ENCODE measurements around the gene SCTR. TPM values are rescaled to one million over a fixed set of nuclear protein-coding genes. Genes with fewer than 3 reads are reported as not detected.

SCTR gene
- total RNA-seq, 2 experiments from 2014 or later, result not detected

GRCh38 chr2:119428488-119429224 lies 95.6 kb downstream of the SCTR start:
- Mint-ChIP-seq H3K4me1 (peaks cover 2% of the 10 kb centered on the region), H3K27me3 (peaks cover 56% of the 10 kb centered on the region), H3K9me3 (no peaks in the 10 kb centered on the region), H3K27ac (no peak overlapping the region), H3K4me3 (no peak overlapping the region), H3K36me3 (no peaks in the 10 kb centered on the region)
- no peak for DNase-seq

DNA sequence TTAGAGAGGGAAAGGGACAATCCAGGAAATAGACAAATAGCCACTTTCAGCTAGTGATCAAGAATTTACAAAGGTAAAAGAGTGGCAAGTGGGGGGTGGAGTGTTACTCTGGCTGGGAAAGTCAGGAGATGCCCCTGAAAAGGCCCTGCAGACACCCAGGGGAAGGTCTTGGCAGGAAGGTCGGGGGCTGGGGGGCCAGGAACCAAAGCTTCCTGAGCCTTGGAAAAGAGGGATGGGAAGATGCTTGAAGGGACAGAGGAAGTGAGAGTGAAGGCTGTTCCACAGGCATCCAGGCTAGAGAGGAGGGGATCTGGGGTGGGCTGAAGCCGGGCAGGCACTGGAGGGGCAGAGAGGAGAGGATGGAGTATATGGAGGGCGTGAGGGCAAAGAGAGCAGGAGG lies 96.5 kb downstream of the SCTR start:
- peaks cover 2% of the 10 kb centered on the region for H3K4me1 Mint-ChIP-seq
- no peak for DNase-seq
- no peaks in the 10 kb centered on the region for H3K36me3 Mint-ChIP-seq
- peaks cover 48% of the 10 kb centered on the region for H3K27me3 Mint-ChIP-seq
- no peak overlapping the region for H3K27ac Mint-ChIP-seq
- H3K9me3 Mint-ChIP-seq, result no peaks in the 10 kb centered on the region
- no peak overlapping the region for H3K4me3 Mint-ChIP-seq

GRCh38 chr2:119426801-119427395 lies 97.4 kb downstream of the SCTR start:
- Mint-ChIP-seq H3K27me3 (peaks cover 40% of the 10 kb centered on the region), H3K27ac (no peak overlapping the region), H3K4me1 (no peaks in the 10 kb centered on the region), H3K4me3 (no peak overlapping the region), H3K36me3 (no peaks in the 10 kb centered on the region), H3K9me3 (peaks cover 1% of the 10 kb centered on the region)
- DNase-seq, result no peak

DNA sequence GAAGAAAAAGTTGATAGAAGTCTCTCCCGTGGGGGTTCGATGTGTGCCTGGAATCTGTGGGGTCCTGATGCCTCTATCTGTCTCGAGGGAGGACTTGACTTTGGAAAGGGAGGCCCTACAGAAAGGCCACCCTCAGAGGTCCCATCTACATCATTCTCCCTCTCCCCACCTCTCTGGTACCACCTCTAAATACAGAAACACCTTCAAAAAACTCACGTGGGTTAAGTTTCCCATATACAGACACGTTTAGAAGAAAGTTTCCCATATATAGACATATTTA lies 97.9 kb downstream of the SCTR start:
- H3K36me3 Mint-ChIP-seq, result no peaks in the 10 kb centered on the region
- no peak overlapping the region for H3K4me3 Mint-ChIP-seq
- peaks cover 40% of the 10 kb centered on the region for H3K27me3 Mint-ChIP-seq
- peaks cover 5% of the 10 kb centered on the region for H3K9me3 Mint-ChIP-seq
- no peaks in the 10 kb centered on the region for H3K4me1 Mint-ChIP-seq
- DNase-seq, result no peak
- no peak overlapping the region for H3K27ac Mint-ChIP-seq

- Mint-ChIP-seq H3K9me3 (peaks cover 5% of the 10 kb centered on the region), H3K4me3 (no peak overlapping the region), H3K36me3 (no peaks in the 10 kb centered on the region), H3K27me3 (peaks cover 38% of the 10 kb centered on the region), H3K4me1 (no peaks in the 10 kb centered on the region), H3K27ac (no peak overlapping the region)
- DNase-seq, result no peak
Measured at GRCh38 chr2:119425620-119426395, 98.5 kb downstream of the SCTR start.

- no peak overlapping the region for H3K27ac Mint-ChIP-seq
- H3K27me3 Mint-ChIP-seq, result peaks cover 30% of the 10 kb centered on the region
- H3K4me3 Mint-ChIP-seq, result no peak overlapping the region
- H3K36me3 Mint-ChIP-seq, result no peaks in the 10 kb centered on the region
- DNase-seq, result no peak
- H3K9me3 Mint-ChIP-seq, result peaks cover 5% of the 10 kb centered on the region
- no peaks in the 10 kb centered on the region for H3K4me1 Mint-ChIP-seq
Measured at GRCh38 chr2:119425119-119425405, 99.2 kb downstream of the SCTR start.

GRCh38 chr2:119424284-119425118 lies 99.8 kb downstream of the SCTR start:
- H3K36me3 Mint-ChIP-seq, result no peaks in the 10 kb centered on the region
- no peak overlapping the region for H3K4me3 Mint-ChIP-seq
- peaks cover 5% of the 10 kb centered on the region for H3K9me3 Mint-ChIP-seq
- no peaks in the 10 kb centered on the region for H3K4me1 Mint-ChIP-seq
- no peak for DNase-seq
- no peak overlapping the region for H3K27ac Mint-ChIP-seq
- H3K27me3 Mint-ChIP-seq, result peaks cover 34% of the 10 kb centered on the region

GRCh38 chr2:119423811-119424210 lies 100.5 kb downstream of the SCTR start:
- H3K9me3 Mint-ChIP-seq, result peaks cover 5% of the 10 kb centered on the region
- DNase-seq, result no peak
- no peaks in the 10 kb centered on the region for H3K36me3 Mint-ChIP-seq
- H3K4me1 Mint-ChIP-seq, result no peaks in the 10 kb centered on the region
- H3K4me3 Mint-ChIP-seq, result no peak overlapping the region
- H3K27ac Mint-ChIP-seq, result no peak overlapping the region
- peaks cover 29% of the 10 kb centered on the region for H3K27me3 Mint-ChIP-seq

DNA sequence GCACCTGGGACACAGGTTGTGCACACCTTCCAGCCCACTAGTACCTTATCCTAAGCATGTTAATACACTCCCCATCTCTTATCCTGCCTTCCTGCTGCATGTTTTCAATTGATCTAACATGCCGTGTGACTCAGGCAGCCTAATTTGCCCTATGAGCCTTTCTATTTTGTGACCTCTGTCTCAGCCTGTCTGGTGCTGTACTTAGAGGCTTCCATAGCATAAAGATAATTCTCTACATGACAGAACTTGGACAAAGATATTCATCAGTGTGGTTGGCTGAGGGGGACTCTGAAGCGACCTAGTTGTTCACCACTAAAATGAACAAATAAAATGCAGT lies 101.2 kb downstream of the SCTR start:
- Mint-ChIP-seq H3K4me1 (no peaks in the 10 kb centered on the region), H3K9me3 (peaks cover 5% of the 10 kb centered on the region), H3K27ac (no peak overlapping the region), H3K4me3 (no peak overlapping the region), H3K27me3 (peaks cover 22% of the 10 kb centered on the region), H3K36me3 (no peaks in the 10 kb centered on the region)
- DNase-seq, result no peak

DNA sequence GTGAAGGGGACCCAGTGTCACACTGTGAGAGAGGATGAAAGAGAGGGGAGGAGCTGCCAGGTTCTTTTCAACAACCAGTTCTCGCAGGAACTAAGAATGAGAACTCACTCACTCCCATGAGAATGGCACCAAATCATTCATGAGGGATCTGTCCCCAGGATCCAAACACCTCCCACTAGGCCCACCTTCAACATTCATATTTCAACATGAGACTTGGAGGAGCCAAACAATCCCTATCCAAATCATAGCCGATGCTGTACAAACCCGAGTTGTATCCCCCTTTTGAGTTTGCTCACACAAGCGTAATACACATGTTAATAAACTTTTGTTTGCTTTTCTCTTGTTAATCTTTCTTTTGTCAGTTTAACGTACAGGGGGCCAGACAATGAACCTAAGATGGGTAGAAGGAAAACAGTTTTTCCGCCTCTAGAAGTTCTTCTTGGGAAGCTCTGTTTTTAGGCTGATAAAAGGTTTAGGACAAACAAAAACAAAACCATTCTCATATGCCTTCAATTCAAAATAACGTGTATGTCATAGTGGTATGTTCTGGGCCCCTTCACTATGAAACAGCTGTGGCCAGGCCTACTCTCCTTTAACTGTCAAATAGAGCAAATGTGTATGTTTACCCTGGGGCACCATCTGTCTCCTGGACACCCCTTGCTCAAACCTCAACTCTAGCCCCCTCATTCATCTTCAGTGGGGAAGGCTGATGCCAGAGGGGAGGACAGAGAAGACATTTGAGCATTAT lies 101.7 kb downstream of the SCTR start:
- H3K4me3 Mint-ChIP-seq, result no peak overlapping the region
- DNase-seq, result no peak
- H3K4me1 Mint-ChIP-seq, result no peaks in the 10 kb centered on the region
- peaks cover 5% of the 10 kb centered on the region for H3K9me3 Mint-ChIP-seq
- H3K27me3 Mint-ChIP-seq, result peaks cover 17% of the 10 kb centered on the region
- no peak overlapping the region for H3K27ac Mint-ChIP-seq
- H3K36me3 Mint-ChIP-seq, result no peaks in the 10 kb centered on the region

DNA sequence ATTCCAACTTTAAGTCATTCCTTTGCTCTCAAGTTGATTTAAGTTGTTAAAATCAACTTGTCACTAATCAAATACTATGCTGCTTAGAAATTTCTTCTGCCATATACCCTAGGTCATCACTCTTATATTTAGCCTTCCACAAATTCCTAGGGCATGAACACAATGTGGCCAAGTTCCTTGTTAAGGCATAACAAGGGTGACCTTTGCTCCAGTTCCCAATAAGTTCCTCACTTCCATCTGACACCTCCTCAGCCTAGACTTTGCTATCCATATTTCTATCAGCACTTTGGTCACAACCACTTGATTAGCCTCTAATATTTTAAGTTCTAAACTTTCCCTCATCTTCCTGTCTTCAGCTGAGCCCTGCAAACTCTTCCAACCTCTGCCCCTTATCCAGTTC lies 102.5 kb downstream of the SCTR start:
- H3K4me1 Mint-ChIP-seq, result no peaks in the 10 kb centered on the region

DNA sequence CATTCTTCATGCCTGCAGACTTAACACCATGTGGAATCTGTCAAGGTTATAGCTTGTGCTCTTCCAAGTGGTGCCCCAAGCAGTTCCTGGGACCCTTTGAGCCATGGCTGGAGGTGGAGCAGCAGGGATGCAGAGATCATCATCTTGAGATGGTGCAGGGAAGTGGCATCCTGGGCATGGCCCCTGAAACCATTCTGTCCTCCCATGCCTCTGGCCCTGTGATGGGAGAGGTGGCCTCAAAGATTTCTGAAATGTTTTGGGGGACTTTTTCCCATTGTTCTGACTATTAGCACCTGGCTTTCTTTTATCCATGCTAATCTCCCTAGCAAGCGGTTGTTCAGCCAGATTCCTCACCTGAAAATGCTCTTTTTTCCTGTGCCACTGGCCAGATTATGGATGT lies 103.0 kb downstream of the SCTR start:
- no peak for DNase-seq
- H3K36me3 Mint-ChIP-seq, result no peaks in the 10 kb centered on the region
- no peaks in the 10 kb centered on the region for H3K4me1 Mint-ChIP-seq
- no peak overlapping the region for H3K4me3 Mint-ChIP-seq
- H3K27me3 Mint-ChIP-seq, result peaks cover 10% of the 10 kb centered on the region
- H3K27ac Mint-ChIP-seq, result no peak overlapping the region
- peaks cover 5% of the 10 kb centered on the region for H3K9me3 Mint-ChIP-seq

More for the DNA sequence above, 102.5 kb downstream of the SCTR start:
- no peaks in the 10 kb centered on the region for H3K36me3 Mint-ChIP-seq
- DNase-seq, result no peak
- H3K27ac Mint-ChIP-seq, result no peak overlapping the region
- no peak overlapping the region for H3K4me3 Mint-ChIP-seq
- H3K27me3 Mint-ChIP-seq, result peaks cover 14% of the 10 kb centered on the region
- H3K9me3 Mint-ChIP-seq, result peaks cover 5% of the 10 kb centered on the region

GRCh38 chr2:119419803-119420508 lies 104.3 kb downstream of the SCTR start:
- Mint-ChIP-seq H3K36me3 (no peaks in the 10 kb centered on the region), H3K27ac (no peak overlapping the region), H3K4me1 (no peaks in the 10 kb centered on the region), H3K4me3 (no peak overlapping the region), H3K9me3 (peaks cover 5% of the 10 kb centered on the region), H3K27me3 (peaks cover 10% of the 10 kb centered on the region)
- DNase-seq, result no peak

DNA sequence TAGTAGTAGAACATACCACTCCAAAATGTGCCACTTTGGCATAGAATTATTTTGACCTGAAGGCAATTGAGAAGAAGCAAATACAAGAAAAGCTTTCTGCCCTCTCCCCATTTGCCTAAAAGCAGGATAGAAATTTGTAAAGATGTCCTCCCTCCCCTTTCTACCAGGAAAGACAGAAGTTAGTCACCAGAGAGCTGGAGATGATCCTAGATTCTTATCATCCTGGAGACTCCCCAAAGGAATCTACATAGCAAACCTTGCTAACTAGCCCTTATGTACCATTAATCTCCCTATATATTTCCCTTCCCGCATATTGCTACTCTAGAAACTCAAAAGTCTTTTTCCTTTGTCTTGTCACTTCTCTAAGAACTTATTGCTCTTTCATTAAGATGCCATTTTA lies 105.2 kb downstream of the SCTR start:
- H3K4me3 Mint-ChIP-seq, result no peak overlapping the region
- H3K36me3 Mint-ChIP-seq, result no peaks in the 10 kb centered on the region
- DNase-seq, result no peak
- H3K27ac Mint-ChIP-seq, result no peak overlapping the region
- peaks cover 5% of the 10 kb centered on the region for H3K9me3 Mint-ChIP-seq
- no peaks in the 10 kb centered on the region for H3K4me1 Mint-ChIP-seq
- peaks cover 10% of the 10 kb centered on the region for H3K27me3 Mint-ChIP-seq

Data from activated naive CD8-positive, alpha-beta T cell treated with anti-CD3 and anti-CD28 coated beads for 36 hours (primary cell).